LNCaP clone FGC (cell line): ENCODE data around the gene RFTN1.

Experiments used
- DNase-seq: peaks from one replicate; pipeline ENCODE4 v3.0.0-alpha.2; 2011; ENCODE audit warnings: low read depth
- H3K4me3 ChIP-seq: 2 replicates; pipeline ENCODE4 v1.5.1; 2011; ENCODE audit warnings: mild to moderate bottlenecking, low read depth, low read length, control low read depth
- CTCF ChIP-seq: IDR thresholded peaks from 2 replicates; pipeline ENCODE4 v1.5.1; 2012; ENCODE audit warnings: mild to moderate bottlenecking; ENCODE audit not compliant: control insufficient read depth, insufficient read depth; ENCODE audit errors: extremely low read depth

Gene RFTN1

GRCh38 chr3:16426029-16426400 lies 87.5 kb downstream of the RFTN1 start:
- no peak overlapping the region for H3K4me3 ChIP-seq
- no peak for TF ChIP-seq CTCF
- DNase-seq: no peak

- no peak for TF ChIP-seq CTCF
- no peak for DNase-seq
- no peak overlapping the region for H3K4me3 ChIP-seq
These were observed 88.0 kb downstream of the RFTN1 start for GRCh38 chr3:16425398-16426028.

DNA sequence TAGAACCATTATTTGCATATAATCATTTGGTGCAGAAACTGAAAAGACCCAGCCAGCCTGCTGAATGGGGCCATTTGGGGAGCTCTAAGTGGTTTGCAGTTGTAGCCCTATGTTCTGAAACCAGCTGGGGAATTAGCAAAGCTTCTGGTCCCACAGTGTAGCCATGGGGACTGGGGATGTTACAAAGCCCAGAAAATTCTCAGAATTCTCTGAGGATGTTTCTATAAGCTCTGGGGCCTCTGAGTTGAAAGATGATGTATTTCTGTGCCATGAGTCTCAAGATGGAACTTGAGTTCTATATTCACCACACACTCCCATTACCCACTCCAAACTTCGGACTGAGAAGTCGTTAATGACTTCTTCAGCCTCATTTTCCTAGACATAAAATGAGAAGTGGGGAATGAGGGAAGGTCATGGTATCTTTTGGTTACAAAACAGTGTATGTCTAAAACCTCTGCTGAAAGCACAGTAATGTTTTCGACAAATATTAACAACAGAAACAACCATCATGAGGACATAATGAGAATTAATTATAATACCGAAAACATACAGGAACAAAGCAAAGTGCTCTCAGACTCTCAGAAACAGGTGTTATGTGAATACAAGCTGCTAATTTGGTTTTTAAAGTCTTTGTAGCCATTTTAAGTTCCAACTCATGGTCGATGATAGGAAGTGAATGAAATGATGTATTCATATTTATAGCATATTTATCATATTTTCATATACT lies 89.4 kb downstream of the RFTN1 start:
- H3K4me3 ChIP-seq: no peak overlapping the region
- no peak for TF ChIP-seq CTCF
- DNase-seq: no peak

DNA sequence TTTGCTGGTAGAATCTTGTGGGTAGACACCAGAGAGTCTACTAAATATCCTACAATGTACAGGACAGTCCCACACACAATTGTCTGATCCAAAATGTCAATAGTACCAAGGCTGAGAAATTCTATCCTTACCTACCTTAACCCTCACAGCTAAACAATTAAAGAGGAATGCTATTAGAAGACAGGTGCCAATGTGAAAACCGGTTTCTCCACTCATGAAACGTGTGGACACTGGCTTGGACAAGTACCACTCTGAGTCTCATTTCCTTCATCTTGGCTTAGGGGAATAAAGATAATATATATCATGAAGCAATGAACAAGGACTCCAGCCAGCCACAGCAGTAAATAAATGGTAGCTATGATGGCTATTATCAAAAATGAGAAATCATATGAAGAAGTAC lies 90.2 kb downstream of the RFTN1 start:
- H3K4me3 ChIP-seq: no peak overlapping the region
- peak; percentile 71 for DNase-seq
- no peak for TF ChIP-seq CTCF

DNA sequence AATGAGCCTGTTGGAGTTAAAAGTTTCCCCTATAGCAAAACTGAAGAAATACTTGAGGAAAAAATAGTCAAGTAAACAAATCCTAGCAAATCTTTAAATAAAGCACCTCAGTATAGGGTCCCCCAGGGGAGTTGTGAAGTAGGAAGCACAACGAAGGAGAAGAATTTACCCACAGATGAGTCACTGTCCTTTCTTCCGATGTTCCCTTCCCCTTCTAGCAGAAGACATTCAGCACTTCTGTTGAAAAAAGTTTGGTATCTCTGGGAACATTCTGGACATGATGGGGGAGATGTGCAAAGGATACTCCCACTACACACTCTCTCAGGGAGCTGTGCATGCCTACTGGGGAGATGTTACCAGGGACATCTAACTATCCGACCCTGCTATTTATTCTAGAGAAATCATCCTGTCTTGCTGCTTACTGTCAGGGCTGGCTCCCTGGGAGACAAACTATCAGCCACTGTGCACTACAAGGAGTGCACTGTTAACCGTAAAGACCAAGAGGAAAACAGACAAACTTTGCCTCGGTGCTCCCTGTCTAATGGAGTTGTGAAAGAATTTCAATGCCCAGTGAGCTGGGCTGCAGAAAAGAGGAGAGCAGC lies 93.8 kb downstream of the RFTN1 start:
- no peak overlapping the region for H3K4me3 ChIP-seq
- no peak for TF ChIP-seq CTCF
- no peak for DNase-seq

GRCh38 chr3:16417945-16418739 lies 95.4 kb downstream of the RFTN1 start:
- no peak for DNase-seq
- no peak for TF ChIP-seq CTCF
- no peak overlapping the region for H3K4me3 ChIP-seq
